ENCODE measurements around the gene GPR153. TPM values are rescaled to one million over a fixed set of nuclear protein-coding genes. Genes with fewer than 3 reads are reported as not detected.

Gene GPR153
- total RNA-seq, 1 donor from 2014 or later, result 25.0 TPM

DNA sequence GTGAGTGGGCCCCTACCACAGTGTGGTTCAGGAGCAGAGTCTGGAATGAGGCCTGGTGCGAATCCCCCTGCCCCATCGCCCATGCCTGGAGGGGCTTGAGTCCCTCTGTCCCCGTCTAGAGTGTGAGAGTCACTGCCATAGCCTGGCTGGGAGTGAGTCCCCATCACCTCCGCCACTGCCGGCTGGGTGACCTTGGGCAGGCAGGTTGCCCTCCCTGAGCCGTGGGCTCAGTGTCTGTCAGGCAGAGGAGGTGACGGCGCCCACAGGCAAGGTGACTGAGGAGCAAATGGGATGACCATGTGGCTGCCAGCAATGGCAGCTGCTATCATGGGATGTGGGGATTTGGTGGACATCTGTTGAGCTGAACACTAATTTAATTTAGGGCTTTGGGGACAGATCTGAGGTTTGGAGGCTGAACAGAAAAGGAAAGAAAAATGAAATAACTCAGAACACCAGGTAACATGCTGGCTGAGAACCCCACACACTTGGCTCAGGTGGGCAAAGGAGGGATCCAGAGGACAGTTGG, 38.1 kb upstream of the GPR153 start:
- Mint-ChIP-seq H3K9me3 (no peaks in the 10 kb centered on the region), H3K27me3 (ENCODE audit: low read depth) (no peaks in the 10 kb centered on the region), H3K27ac (no peak overlapping the region), H3K36me3 (peaks cover under 1% of the 10 kb centered on the region), H3K4me3 (no peak overlapping the region), H3K4me1 (no peaks in the 10 kb centered on the region)
- no peak for TF ChIP-seq CTCF (IDR thresholded peaks at IDR 0.05; ENCODE audit: unreplicated experiment)
- DNase-seq (ENCODE audit: low spot score in 2 of 2, unreplicated experiment in 2 of 2), result no peak

DNA sequence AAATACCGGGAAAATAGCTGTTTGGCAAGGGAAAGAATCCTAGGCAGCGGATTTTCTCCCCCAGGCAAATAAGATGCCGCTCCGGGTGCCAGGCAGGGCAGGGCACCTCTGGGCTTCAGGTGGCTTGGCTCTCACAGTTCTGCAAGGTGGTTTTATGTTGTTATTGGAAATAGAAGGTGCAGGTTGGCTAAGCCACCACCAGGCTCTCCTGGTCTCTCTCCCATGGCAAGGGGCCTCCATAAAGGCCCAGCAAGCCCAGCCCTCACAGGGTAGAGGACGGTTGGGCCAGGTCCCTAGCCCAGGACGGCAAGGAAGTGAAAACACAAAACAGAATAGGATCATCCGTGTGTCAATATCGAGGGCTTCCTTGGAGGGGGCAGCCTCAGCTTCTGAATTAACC, 37.6 kb upstream of the GPR153 start:
- TF ChIP-seq CTCF (IDR thresholded peaks at IDR 0.05; ENCODE audit: unreplicated experiment), result no peak
- no peak for DNase-seq (ENCODE audit: low spot score in 2 of 2, unreplicated experiment in 2 of 2)
- Mint-ChIP-seq H3K36me3 (peaks cover 2% of the 10 kb centered on the region), H3K27ac (no peak overlapping the region), H3K4me3 (no peak overlapping the region), H3K27me3 (ENCODE audit: low read depth) (no peaks in the 10 kb centered on the region), H3K9me3 (no peaks in the 10 kb centered on the region), H3K4me1 (no peaks in the 10 kb centered on the region)

DNA sequence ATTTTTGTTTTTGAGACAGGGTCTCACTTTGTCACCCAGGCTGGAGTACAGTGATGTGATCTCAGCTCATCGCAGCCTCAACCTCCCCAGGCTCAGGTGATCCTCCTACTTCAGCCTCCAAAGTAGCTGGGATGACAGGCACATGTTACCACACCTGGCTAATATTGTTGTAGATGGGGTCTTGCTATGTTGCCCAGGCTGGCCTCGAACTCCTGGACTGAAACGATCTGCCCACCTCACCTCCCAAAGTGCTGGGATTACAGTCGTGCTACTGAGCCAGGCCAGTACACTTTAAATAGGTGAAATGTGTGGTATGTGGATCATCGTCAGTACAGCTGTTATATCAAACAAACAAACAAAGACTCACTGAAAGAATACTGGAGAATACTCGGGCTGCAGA, 35.0 kb upstream of the GPR153 start:
- no peaks in the 10 kb centered on the region for H3K9me3 Mint-ChIP-seq
- no peaks in the 10 kb centered on the region for H3K4me1 Mint-ChIP-seq
- DNase-seq (ENCODE audit: low spot score in 2 of 2, unreplicated experiment in 2 of 2), result no peak
- H3K36me3 Mint-ChIP-seq, result peaks cover 7% of the 10 kb centered on the region
- no peak overlapping the region for H3K27ac Mint-ChIP-seq
- no peaks in the 10 kb centered on the region for H3K27me3 Mint-ChIP-seq (ENCODE audit: low read depth)
- no peak overlapping the region for H3K4me3 Mint-ChIP-seq
- no peak for TF ChIP-seq CTCF (IDR thresholded peaks at IDR 0.05; ENCODE audit: unreplicated experiment)

GRCh38 chr1:6294890-6295556, 34.1 kb upstream of the GPR153 start:
- DNase-seq (ENCODE audit: low spot score in 2 of 2, unreplicated experiment in 2 of 2), result no peak
- no peak for TF ChIP-seq CTCF (IDR thresholded peaks at IDR 0.05; ENCODE audit: unreplicated experiment)
- no peak overlapping the region for H3K27ac Mint-ChIP-seq
- H3K36me3 Mint-ChIP-seq, result peaks cover 7% of the 10 kb centered on the region
- H3K27me3 Mint-ChIP-seq (ENCODE audit: low read depth), result no peaks in the 10 kb centered on the region
- no peaks in the 10 kb centered on the region for H3K9me3 Mint-ChIP-seq
- no peak overlapping the region for H3K4me3 Mint-ChIP-seq
- H3K4me1 Mint-ChIP-seq, result no peaks in the 10 kb centered on the region

- no peak for DNase-seq (ENCODE audit: low spot score in 2 of 2, unreplicated experiment in 2 of 2)
- no peak overlapping the region for H3K27ac Mint-ChIP-seq
- H3K9me3 Mint-ChIP-seq, result no peaks in the 10 kb centered on the region
- H3K4me1 Mint-ChIP-seq, result no peaks in the 10 kb centered on the region
- no peak overlapping the region for H3K4me3 Mint-ChIP-seq
- H3K36me3 Mint-ChIP-seq, result peaks cover 7% of the 10 kb centered on the region
- TF ChIP-seq CTCF (IDR thresholded peaks at IDR 0.05; ENCODE audit: unreplicated experiment), result no peak
- H3K27me3 Mint-ChIP-seq (ENCODE audit: low read depth), result no peaks in the 10 kb centered on the region
Observed at GRCh38 chr1:6294080-6294889, 33.4 kb upstream of the GPR153 start.
